IgD-negative memory B cell (primary cell): ENCODE results near the gene U2AF1. TPM values are rescaled to one million over a fixed set of nuclear protein-coding genes. Genes with fewer than 3 reads are reported as not detected.
A peak's percentile ranks its signal among the peaks of the same experiment; 100 is the strongest.
"Not testable (repeated sequence)": the region's sequence is repeated elsewhere in the genome, so short reads cannot be mapped to it uniquely, and the experiment has no call there.

Source experiments
- H3K27ac Mint-ChIP-seq, 3 donors: one replicate each; pipeline ENCODE4 v1.8.0; 2020 to 2022; ENCODE audit warnings: mild to moderate bottlenecking in 3 of 3, mixed read lengths in 3 of 3, moderate library complexity in 1 of 3
- H3K27me3 Mint-ChIP-seq: one replicate; pipeline ENCODE4 v1.8.0; 2021; ENCODE audit warnings: mixed read lengths
- H3K36me3 Mint-ChIP-seq: one replicate; pipeline ENCODE4 v1.8.0; 2020; ENCODE audit warnings: mild to moderate bottlenecking, mixed read lengths
- H3K4me1 Mint-ChIP-seq, 3 donors: one replicate each; pipeline ENCODE4 v1.8.0; 2020 to 2022; ENCODE audit warnings: mixed read lengths in 3 of 3, mild to moderate bottlenecking in 1 of 3
- H3K4me3 Mint-ChIP-seq, 4 donors: one replicate each; pipeline ENCODE4 v1.8.0; 2020 to 2022; ENCODE audit warnings: mild to moderate bottlenecking in 4 of 4, mixed read lengths in 4 of 4, moderate library complexity in 3 of 4
- H3K9me3 Mint-ChIP-seq, 3 donors: one replicate each; pipeline ENCODE4 v1.8.0; 2020 to 2021; ENCODE audit warnings: mixed read lengths in 3 of 3, mild to moderate bottlenecking in 1 of 3
- polyA plus RNA-seq: library from polyadenylated mRNA; unstranded; fragments of 300-500 nt; fragmentation: Illumina TruSeq; gene quantifications from one replicate; pipeline ENCODE4 v1.2.3, GENCODE V29; 2021

U2AF1 gene
- polyA plus RNA-seq = 79.3 TPM

DNA sequence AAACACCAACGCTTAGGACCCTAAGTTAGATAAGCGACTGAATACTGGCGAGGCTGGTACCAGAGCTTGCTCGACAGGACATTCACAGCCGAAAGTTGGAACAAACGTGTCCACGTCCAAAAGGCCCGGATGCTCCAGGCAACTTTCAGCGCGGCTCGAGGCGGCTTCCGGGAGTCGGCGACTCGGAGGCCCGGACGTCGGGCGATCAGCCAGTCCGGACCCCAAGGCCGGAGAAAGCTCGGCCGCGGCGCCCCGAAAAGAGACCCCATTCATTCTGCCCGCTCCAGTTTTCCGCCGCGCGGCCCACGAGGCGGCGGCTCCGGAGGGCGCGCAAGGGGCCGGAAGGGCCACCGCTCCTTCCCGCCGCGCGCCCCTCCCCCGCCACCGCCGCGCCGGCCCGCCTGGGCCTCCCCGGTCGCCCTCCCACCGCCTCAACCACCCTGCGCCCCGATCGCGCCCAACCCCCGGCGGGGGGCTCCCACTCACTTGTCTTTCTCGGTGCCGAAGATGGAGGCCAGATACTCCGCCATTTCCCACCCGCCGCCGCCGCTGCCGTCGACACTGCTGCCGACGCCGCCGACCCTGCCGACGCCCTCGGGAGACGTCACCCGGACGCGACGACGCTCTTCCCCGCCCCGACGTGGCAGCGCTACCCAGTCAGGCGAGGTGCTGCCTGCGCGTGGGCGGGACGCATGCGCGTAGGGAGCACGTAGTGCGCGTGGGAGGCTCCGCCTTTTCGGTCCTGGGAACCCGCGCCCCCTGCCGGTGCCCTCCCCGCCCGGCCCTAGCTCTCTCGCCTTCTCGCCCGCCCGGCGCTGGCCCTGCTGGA is at the start of gene U2AF1:
Gene U2AF1 (minus strand): TSS at position 606 of the 829 bp plus-strand sequence. CDS start 76 bp downstream, at position 530.
- H3K36me3 Mint-ChIP-seq, H3K9me3 Mint-ChIP-seq, H3K4me1 Mint-ChIP-seq, H3K27ac Mint-ChIP-seq, H3K27me3 Mint-ChIP-seq: not testable (repeated sequence)
- H3K4me3 Mint-ChIP-seq = peak within 1 kb of the TSS in 1 of 4 donors; percentile 63

DNA sequence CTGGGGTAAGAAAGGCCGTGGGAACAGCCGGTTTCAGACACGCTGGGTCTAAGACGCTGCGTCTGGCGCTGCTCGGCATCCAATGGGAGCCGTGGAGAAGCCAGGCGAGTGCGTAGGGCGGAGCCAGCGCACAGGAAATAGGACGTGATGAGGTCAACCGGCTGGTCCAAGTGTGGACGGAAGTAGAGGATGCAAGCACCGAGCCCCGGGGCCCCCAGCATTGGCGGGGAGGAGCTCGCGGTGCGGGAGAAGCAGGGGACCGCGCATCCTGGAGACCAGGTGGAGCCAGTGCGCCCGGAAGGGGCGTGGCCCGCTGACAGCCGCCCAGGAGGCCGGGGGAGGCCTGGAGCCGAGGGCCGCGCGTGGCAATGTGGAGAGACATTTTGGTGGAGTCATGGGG is 46.2 kb upstream of the U2AF1 start:
- not testable (repeated sequence) for H3K4me1 Mint-ChIP-seq, H3K27ac Mint-ChIP-seq, H3K9me3 Mint-ChIP-seq, H3K4me3 Mint-ChIP-seq, H3K27me3 Mint-ChIP-seq, H3K36me3 Mint-ChIP-seq

DNA sequence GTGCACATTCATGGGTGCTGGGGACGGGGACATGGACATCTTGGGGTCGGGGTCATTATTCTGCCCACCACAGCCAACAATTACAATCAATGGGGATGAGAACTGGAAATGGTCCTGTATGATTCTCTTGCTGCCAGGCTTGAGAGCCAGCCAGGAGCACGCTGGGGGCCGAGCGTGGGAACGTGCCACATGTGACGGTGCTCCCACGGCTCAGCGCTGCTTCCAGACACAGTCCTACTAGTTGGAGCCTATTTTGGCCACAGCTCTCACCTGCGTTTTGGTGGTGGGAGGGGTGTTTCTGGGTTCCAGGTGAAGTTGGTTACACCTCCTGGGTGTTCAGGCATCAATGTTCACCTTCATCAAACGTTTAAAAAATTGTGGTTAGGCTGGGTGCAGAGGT is 42.0 kb upstream of the U2AF1 start:
- H3K4me3 Mint-ChIP-seq, H3K27ac Mint-ChIP-seq, H3K36me3 Mint-ChIP-seq, H3K4me1 Mint-ChIP-seq, H3K27me3 Mint-ChIP-seq, H3K9me3 Mint-ChIP-seq: not testable (repeated sequence)

- not testable (repeated sequence) for H3K27me3 Mint-ChIP-seq, H3K4me3 Mint-ChIP-seq, H3K36me3 Mint-ChIP-seq, H3K9me3 Mint-ChIP-seq, H3K27ac Mint-ChIP-seq, H3K4me1 Mint-ChIP-seq
These were observed 40.6 kb upstream of the U2AF1 start for GRCh38 chr21:43147999-43148398.

DNA sequence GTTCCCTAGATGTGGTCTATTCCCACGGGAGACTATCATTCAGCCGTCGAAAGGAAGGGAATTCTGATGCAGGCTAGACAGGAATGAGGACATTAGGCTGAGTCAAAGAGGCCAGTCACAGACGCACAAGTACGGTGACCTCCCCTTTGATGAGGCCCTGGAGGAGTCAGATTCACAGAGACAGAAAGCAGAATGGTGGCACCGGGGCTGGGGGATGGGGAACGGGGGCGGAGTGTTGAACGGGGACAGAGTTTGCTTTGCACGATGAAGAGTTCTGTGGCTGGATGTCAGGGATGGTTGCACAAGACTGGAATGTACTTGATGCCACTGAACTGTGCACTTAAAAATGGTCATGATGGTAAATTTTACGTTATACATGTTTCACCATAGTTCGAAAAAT is 39.3 kb upstream of the U2AF1 start:
- not testable (repeated sequence) for H3K9me3 Mint-ChIP-seq, H3K4me1 Mint-ChIP-seq, H3K27me3 Mint-ChIP-seq, H3K36me3 Mint-ChIP-seq, H3K4me3 Mint-ChIP-seq, H3K27ac Mint-ChIP-seq

DNA sequence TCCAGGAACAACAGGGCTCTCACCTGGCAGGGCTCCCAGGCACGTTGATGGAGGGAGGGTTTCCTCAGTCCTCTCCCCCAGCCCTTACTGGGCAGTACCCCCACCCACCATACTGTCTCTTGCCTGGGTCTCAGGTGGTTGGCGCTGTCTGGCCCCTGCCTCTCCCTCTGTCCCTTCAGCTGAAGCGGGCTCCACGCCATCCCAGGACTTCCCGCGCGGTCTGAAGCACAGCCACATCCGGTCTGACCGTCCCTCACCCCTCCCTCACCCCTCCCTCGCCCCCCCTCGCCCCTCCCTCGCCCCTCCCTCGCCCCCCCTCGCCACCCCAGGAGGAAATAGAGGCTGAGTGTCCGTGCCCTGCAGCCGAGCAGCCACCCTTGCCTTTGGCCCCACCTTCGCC is 34.0 kb upstream of the U2AF1 start:
- not testable (repeated sequence) for H3K27ac Mint-ChIP-seq, H3K27me3 Mint-ChIP-seq, H3K4me3 Mint-ChIP-seq, H3K4me1 Mint-ChIP-seq, H3K9me3 Mint-ChIP-seq, H3K36me3 Mint-ChIP-seq

DNA sequence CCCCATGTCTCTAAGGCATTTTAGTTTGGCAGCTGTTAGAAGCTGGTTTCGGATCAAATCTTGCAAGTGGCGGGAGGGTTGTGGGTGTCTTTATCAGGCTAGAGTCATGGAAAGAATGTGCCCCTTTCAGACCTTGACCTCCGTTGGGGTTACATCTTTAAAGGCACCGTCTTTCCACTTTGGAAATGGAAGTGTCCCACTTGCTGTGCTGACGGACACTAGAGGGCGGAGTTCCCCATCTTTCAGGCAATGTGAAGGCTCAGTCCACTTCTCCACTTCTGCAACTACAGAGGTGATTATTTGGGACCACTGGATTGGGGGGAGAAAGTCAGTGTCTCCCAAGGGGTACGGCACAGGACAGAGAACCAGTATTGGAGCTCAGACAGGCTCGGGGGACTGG is 31.6 kb upstream of the U2AF1 start:
- H3K27ac Mint-ChIP-seq, H3K4me3 Mint-ChIP-seq, H3K36me3 Mint-ChIP-seq, H3K27me3 Mint-ChIP-seq, H3K4me1 Mint-ChIP-seq, H3K9me3 Mint-ChIP-seq: not testable (repeated sequence)

GRCh38 chr21:43134520-43134919 is 27.1 kb upstream of the U2AF1 start:
- not testable (repeated sequence) for H3K4me3 Mint-ChIP-seq, H3K27ac Mint-ChIP-seq, H3K9me3 Mint-ChIP-seq, H3K27me3 Mint-ChIP-seq, H3K4me1 Mint-ChIP-seq, H3K36me3 Mint-ChIP-seq

DNA sequence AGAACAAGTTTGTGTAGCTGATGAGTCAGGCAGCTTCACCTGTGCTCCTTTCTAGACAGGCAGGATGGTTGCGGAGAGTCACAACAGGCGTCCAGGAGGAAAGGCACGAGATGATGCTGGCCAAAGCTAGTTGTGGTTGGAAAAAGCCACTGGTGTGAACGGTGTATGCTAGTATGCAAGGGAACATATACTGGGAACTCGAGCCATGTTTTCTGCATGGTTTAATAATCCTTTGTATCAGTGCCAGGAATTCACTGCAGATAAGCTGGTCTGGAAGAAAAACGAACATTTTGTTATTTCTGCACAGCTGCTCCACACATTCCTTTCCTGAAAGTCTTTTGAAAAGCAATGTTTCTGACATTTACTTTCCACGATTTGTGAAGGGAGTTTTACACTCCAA is 22.7 kb upstream of the U2AF1 start:
- not testable (repeated sequence) for H3K4me1 Mint-ChIP-seq, H3K36me3 Mint-ChIP-seq, H3K4me3 Mint-ChIP-seq, H3K9me3 Mint-ChIP-seq, H3K27ac Mint-ChIP-seq, H3K27me3 Mint-ChIP-seq

- not testable (repeated sequence) for H3K4me3 Mint-ChIP-seq, H3K4me1 Mint-ChIP-seq, H3K36me3 Mint-ChIP-seq, H3K27me3 Mint-ChIP-seq, H3K27ac Mint-ChIP-seq, H3K9me3 Mint-ChIP-seq
These were observed 8.6 kb upstream of the U2AF1 start for GRCh38 chr21:43115956-43116355.

DNA sequence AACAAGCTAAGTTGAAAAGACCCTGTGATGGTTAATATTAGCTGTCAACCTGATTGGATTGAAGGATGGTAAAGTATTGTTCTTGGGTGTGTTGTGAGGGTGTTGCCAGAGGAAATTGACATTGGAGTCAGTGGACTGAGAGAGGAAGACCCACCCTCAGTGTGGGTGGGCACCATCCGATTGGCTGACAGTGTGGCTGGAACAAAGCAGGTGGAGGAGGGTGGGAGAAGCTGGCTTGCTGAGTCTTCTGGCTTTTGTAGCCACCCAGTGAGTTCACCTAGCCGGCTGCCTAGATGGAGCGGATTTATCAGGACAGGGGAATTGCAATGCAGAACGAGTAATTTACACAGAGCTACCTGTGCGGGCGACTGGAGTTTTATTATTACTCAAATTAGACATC is 7.1 kb upstream of the U2AF1 start:
- H3K36me3 Mint-ChIP-seq, H3K4me3 Mint-ChIP-seq, H3K9me3 Mint-ChIP-seq, H3K27me3 Mint-ChIP-seq, H3K4me1 Mint-ChIP-seq, H3K27ac Mint-ChIP-seq: not testable (repeated sequence)

DNA sequence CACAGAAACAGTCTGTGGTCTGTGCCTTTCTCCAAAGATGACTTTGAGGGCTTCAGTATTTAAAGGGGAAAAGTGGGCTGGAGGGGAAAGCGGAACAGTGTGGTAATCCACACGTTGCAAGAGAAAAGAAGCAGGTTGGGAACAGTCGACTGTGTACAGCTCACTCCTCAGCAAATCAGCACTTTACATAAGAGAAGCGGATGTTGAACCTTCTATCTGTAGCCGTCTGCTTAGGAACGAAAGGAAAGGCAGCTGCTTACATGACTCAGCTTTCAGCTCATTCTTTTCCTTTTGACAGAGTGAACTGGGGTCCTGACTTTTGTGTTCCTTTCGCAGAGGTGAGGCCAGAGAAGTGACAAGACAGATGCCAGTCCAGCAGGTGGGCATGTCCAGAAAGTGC is 1.6 kb upstream of the U2AF1 start:
- not testable (repeated sequence) for H3K27me3 Mint-ChIP-seq, H3K36me3 Mint-ChIP-seq, H3K9me3 Mint-ChIP-seq, H3K27ac Mint-ChIP-seq, H3K4me1 Mint-ChIP-seq, H3K4me3 Mint-ChIP-seq

- not testable (repeated sequence) for H3K27me3 Mint-ChIP-seq, H3K4me1 Mint-ChIP-seq, H3K36me3 Mint-ChIP-seq, H3K27ac Mint-ChIP-seq, H3K9me3 Mint-ChIP-seq, H3K4me3 Mint-ChIP-seq
These were observed 807 bp upstream of the U2AF1 start for GRCh38 chr21:43108177-43108576.

- H3K9me3 Mint-ChIP-seq, H3K4me3 Mint-ChIP-seq, H3K4me1 Mint-ChIP-seq, H3K27ac Mint-ChIP-seq, H3K27me3 Mint-ChIP-seq, H3K36me3 Mint-ChIP-seq: not testable (repeated sequence)
These were observed 396 bp upstream of the U2AF1 start for GRCh38 chr21:43107794-43108137.

GRCh38 chr21:43104642-43105041 is 2.7 kb downstream of the U2AF1 start:
- H3K27ac Mint-ChIP-seq, H3K4me1 Mint-ChIP-seq, H3K9me3 Mint-ChIP-seq, H3K36me3 Mint-ChIP-seq, H3K4me3 Mint-ChIP-seq, H3K27me3 Mint-ChIP-seq: not testable (repeated sequence)

- H3K36me3 Mint-ChIP-seq, H3K27ac Mint-ChIP-seq, H3K4me1 Mint-ChIP-seq, H3K27me3 Mint-ChIP-seq, H3K4me3 Mint-ChIP-seq, H3K9me3 Mint-ChIP-seq: not testable (repeated sequence)
These were observed 5.1 kb downstream of the U2AF1 start for GRCh38 chr21:43102281-43102680.

- not testable (repeated sequence) for H3K4me3 Mint-ChIP-seq, H3K4me1 Mint-ChIP-seq, H3K27ac Mint-ChIP-seq, H3K36me3 Mint-ChIP-seq, H3K27me3 Mint-ChIP-seq, H3K9me3 Mint-ChIP-seq
These were observed 5.7 kb downstream of the U2AF1 start for GRCh38 chr21:43101676-43102075.
